Measurements from ENCODE around the gene ITGB1. TPM values are rescaled to one million over a fixed set of nuclear protein-coding genes. Genes with fewer than 3 reads are reported as not detected.
A peak's percentile ranks its signal among the peaks of the same experiment; 100 is the strongest.

Gene ITGB1
- total RNA-seq, 6 donors from 2014 or later: 94.3 to 492 (median 340) TPM

- no peak for DNase-seq
- Histone ChIP-seq H3K9me3 (no peaks in the 10 kb centered on the region), H3K27me3 (no peaks in the 10 kb centered on the region), H3K4me3 (no peak overlapping the region), H3K36me3 (peaks cover 0 to 29% (median 4%) of the 10 kb centered on the region in 4 donors), H3K27ac (no peak overlapping the region), H3K4me1 (no peaks in the 10 kb centered on the region)
- peak in 1 of 2 donors; percentile 48 for ATAC-seq (ENCODE audit: low FRiP score in 2 of 2)
- no peak for TF ChIP-seq POLR2A (IDR thresholded peaks at IDR 0.05)
- TF ChIP-seq CTCF (IDR thresholded peaks at IDR 0.05): no peak
- TF ChIP-seq EP300 (IDR thresholded peaks at IDR 0.05): no peak
- no peak for TF ChIP-seq POLR2AphosphoS5 (IDR thresholded peaks at IDR 0.05)
- 46 to 60% methylated on average over 3 of the region's 3 CpGs for WGBS, 2 donors
Observed at GRCh38 chr10:32893434-32893833, 64.6 kb downstream of the ITGB1 start.

- H3K36me3 ChIP-seq: peaks cover 0 to 9% (median under 1%) of the 10 kb centered on the region in 4 donors
- H3K9me3 ChIP-seq: no peaks in the 10 kb centered on the region
- DNase-seq (no peak), ATAC-seq (ENCODE audit: low FRiP score in 2 of 2) (no peak)
- H3K4me1 ChIP-seq: no peaks in the 10 kb centered on the region
- no peaks in the 10 kb centered on the region for H3K27me3 ChIP-seq
- no peak overlapping the region for H3K27ac ChIP-seq
- no peak overlapping the region for H3K4me3 ChIP-seq
- no peak for TF ChIP-seq POLR2A (IDR thresholded peaks at IDR 0.05)
- TF ChIP-seq POLR2AphosphoS5 (IDR thresholded peaks at IDR 0.05): no peak
- TF ChIP-seq CTCF (IDR thresholded peaks at IDR 0.05): no peak
- TF ChIP-seq EP300 (IDR thresholded peaks at IDR 0.05): no peak
- 87 to 93% methylated on average over 8 of the region's 8 CpGs for WGBS, 2 donors
Observed at GRCh38 chr10:32891261-32891660, 66.8 kb downstream of the ITGB1 start.

GRCh38 chr10:32890444-32890843, 67.6 kb downstream of the ITGB1 start:
- WGBS, 2 donors: 81 to 87% methylated on average over 3 of the region's 3 CpGs
- Histone ChIP-seq H3K27me3 (no peaks in the 10 kb centered on the region), H3K4me1 (no peaks in the 10 kb centered on the region), H3K4me3 (no peak overlapping the region), H3K27ac (no peak overlapping the region), H3K9me3 (no peaks in the 10 kb centered on the region), H3K36me3 (peaks cover 0 to 3% (median 0%) of the 10 kb centered on the region in 4 donors)
- DNase-seq (no peak), ATAC-seq (ENCODE audit: low FRiP score in 2 of 2) (no peak)
- TF ChIP-seq EP300 (IDR thresholded peaks at IDR 0.05) (no peak), POLR2A (IDR thresholded peaks at IDR 0.05) (no peak), POLR2AphosphoS5 (IDR thresholded peaks at IDR 0.05) (no peak), CTCF (IDR thresholded peaks at IDR 0.05) (no peak)

GRCh38 chr10:32889631-32890212, 68.3 kb downstream of the ITGB1 start:
- WGBS, 2 donors: 86 to 97% methylated on average over 1 of the region's 1 CpG
- no peaks in the 10 kb centered on the region for H3K4me1 ChIP-seq
- no peaks in the 10 kb centered on the region for H3K9me3 ChIP-seq
- no peak for ATAC-seq (ENCODE audit: low FRiP score in 2 of 2)
- no peak for TF ChIP-seq POLR2AphosphoS5 (IDR thresholded peaks at IDR 0.05)
- no peak for TF ChIP-seq CTCF (IDR thresholded peaks at IDR 0.05)
- TF ChIP-seq EP300 (IDR thresholded peaks at IDR 0.05): no peak
- TF ChIP-seq POLR2A (IDR thresholded peaks at IDR 0.05): no peak
- H3K36me3 ChIP-seq: no peaks in the 10 kb centered on the region
- no peak for DNase-seq
- H3K27me3 ChIP-seq: no peaks in the 10 kb centered on the region
- H3K27ac ChIP-seq: no peak overlapping the region
- H3K4me3 ChIP-seq: no peak overlapping the region
